BJ (cell line): ENCODE results near the gene MON1B. TPM values are rescaled to one million over a fixed set of nuclear protein-coding genes. Genes with fewer than 3 reads are reported as not detected.
A peak's percentile ranks its signal among the peaks of the same experiment; 100 is the strongest.
"Not testable (repeated sequence)": the region's sequence is repeated elsewhere in the genome, so short reads cannot be mapped to it uniquely, and the experiment has no call there.

Experiments
- CTCF ChIA-PET: fragments of 350-600 bp; formaldehyde crosslinking; extraction: SDS; loops from one replicate; lab custom pipeline; 2021; ENCODE audit warnings: antibody characterized with exemption, inconsistent platforms; lab: Yijun Ruan, JAX
- POLR2A ChIA-PET: fragments of 300-600 bp; sonication (Branson Sonifier 250); formaldehyde crosslinking; extraction: SDS; loops from one replicate; lab custom pipeline; 2021; ENCODE audit warnings: antibody characterized with exemption; lab: Charles Lee
- DNase-seq: peaks from one replicate; pipeline ENCODE4 v3.0.0-alpha.2; 2011; ENCODE audit warnings: low read depth
- H3K27me3 ChIP-seq: 2 replicates; pipeline ENCODE4 v1.6.0; 2011; ENCODE audit warnings: low read length; ENCODE audit not compliant: control insufficient read depth, insufficient read depth
- H3K36me3 ChIP-seq: 2 replicates; pipeline ENCODE4 v1.5.1; 2011; ENCODE audit warnings: low read length; ENCODE audit not compliant: control insufficient read depth, insufficient read depth
- H3K4me3 ChIP-seq: 2 replicates; pipeline ENCODE4 v1.5.1; 2011; ENCODE audit warnings: low read depth, mild to moderate bottlenecking, control low read depth, low read length
- CTCF ChIP-seq: IDR thresholded peaks from 2 replicates; pipeline ENCODE4 v1.5.1; 2011; ENCODE audit warnings: low read depth, mild to moderate bottlenecking, control low read depth, inconsistent platforms, low read length, moderate library complexity; ENCODE audit not compliant: insufficient read depth
- polyA plus RNA-seq: library from polyadenylated mRNA; depleted of rRNA; stranded (reverse); fragments of >200 nt; gene quantifications from 2 replicates; pipeline ENCODE4 v1.2.3, GENCODE V29; 2011

MON1B gene
- polyA plus RNA-seq, 1 experiment, result 17.3 TPM

- H3K27me3 ChIP-seq, result no peaks in the 10 kb centered on the region
- POLR2A ChIA-PET, result no interaction called here
Observed at GRCh38 chr16:77170805-77171204, 20.2 kb upstream of the MON1B start.

GRCh38 chr16:77171745-77172635 lies 19.0 kb upstream of the MON1B start:
- peak; percentile 72 for TF ChIP-seq CTCF
- ChIA-PET POLR2A (no interaction called here), CTCF (interaction anchor here (0.6 to 3.0 kb wide), 20 partner anchors 8 to 1395 kb away, joined by 3 to 28 read pairs (median 7); partner anchors contain the start of gene MON1B)
- Histone ChIP-seq H3K4me3 (no peak overlapping the region), H3K36me3 (no peaks in the 10 kb centered on the region), H3K27me3 (no peaks in the 10 kb centered on the region)
- no peak for DNase-seq

More at GRCh38 chr16:77170805-77171204, 20.2 kb upstream of the MON1B start:
- CTCF ChIA-PET, result interaction anchor here (0.8 to 3.0 kb wide), 12 partner anchors 8 to 1389 kb away, joined by 3 to 28 read pairs (median 8); partner anchors contain the start of gene MON1B
- Histone ChIP-seq H3K4me3 (no peak overlapping the region), H3K36me3 (no peaks in the 10 kb centered on the region)
- no peak for TF ChIP-seq CTCF
- DNase-seq, result no peak

GRCh38 chr16:77172951-77173350 lies 18.0 kb upstream of the MON1B start:
- no peaks in the 10 kb centered on the region for H3K36me3 ChIP-seq
- no peak for DNase-seq
- no peak for TF ChIP-seq CTCF
- POLR2A ChIA-PET, result no interaction called here
- no peaks in the 10 kb centered on the region for H3K27me3 ChIP-seq
- CTCF ChIA-PET, result interaction anchor here (2.0 to 2.6 kb wide), 2 partner anchors 15 to 1381 kb away, joined by 8 to 11 read pairs; no protein-coding TSS in a partner anchor
- no peak overlapping the region for H3K4me3 ChIP-seq

- CTCF ChIA-PET, result interaction anchor here (2.0 kb wide), 1 partner anchor 12 kb away, joined by 8 read pairs; no protein-coding TSS in a partner anchor
- no peak for TF ChIP-seq CTCF
- no peaks in the 10 kb centered on the region for H3K36me3 ChIP-seq
- H3K4me3 ChIP-seq, result no peak overlapping the region
- no peak for DNase-seq
- POLR2A ChIA-PET, result no interaction called here
- H3K27me3 ChIP-seq, result no peaks in the 10 kb centered on the region
Observed at GRCh38 chr16:77183137-77183536, 7.9 kb upstream of the MON1B start.

- H3K36me3 ChIP-seq, CTCF ChIA-PET, DNase-seq, H3K4me3 ChIP-seq, POLR2A ChIA-PET, H3K27me3 ChIP-seq: not testable (repeated sequence)
Observed at GRCh38 chr16:77186298-77186697, 4.7 kb upstream of the MON1B start.
